HepG2 (cell line): ENCODE results near the gene RASGRP2. TPM values are rescaled to one million over a fixed set of nuclear protein-coding genes. Genes with fewer than 3 reads are reported as not detected.
A peak's percentile ranks its signal among the peaks of the same experiment; 100 is the strongest.

ENCODE experiments used
- ASH2L ChIP-seq: fragments of 300-600, 200-600 bp; sonication (generic); IDR thresholded peaks from 2 replicates; pipeline ENCODE4 v1.7.0; 2017; ENCODE audit warnings: low read depth, mild to moderate bottlenecking, moderate library complexity, mixed read lengths, low read length; ENCODE audit not compliant: insufficient read length
- ATM ChIP-seq: fragments of 450-650 bp; IDR thresholded peaks from 2 replicates; pipeline ENCODE4 v1.7.1; 2017; ENCODE audit warnings: mild to moderate bottlenecking, borderline replicate concordance
- CREB1 ChIP-seq, 2 experiments: fragments of 450-650 bp in 1 of 2; IDR thresholded peaks; 2 replicates each; pipeline ENCODE4 v1.6.1; 2016 to 2017; ENCODE audit warnings: control low read depth in 1 of 2, mild to moderate bottlenecking in 1 of 2, missing compliant biosample characterization in 1 of 2, missing genetic modification characterization in 1 of 2
- CREM ChIP-seq, 2 experiments: sonication (generic) in 1 of 2; formaldehyde crosslinking in 1 of 2; IDR thresholded peaks; 2 replicates each; pipeline versions ENCODE4 v1.4.0 to v1.6.1; 2016 to 2020; ENCODE audit warnings: antibody characterized with exemption in 1 of 2, mild to moderate bottlenecking in 1 of 2, missing genetic modification reagents in 1 of 2
- DNMT1 ChIP-seq: sonication (generic); formaldehyde crosslinking; IDR thresholded peaks from 2 replicates; pipeline ENCODE4 v1.5.1; 2020; ENCODE audit warnings: mild to moderate bottlenecking, missing genetic modification reagents
- DR1 ChIP-seq: sonication (generic); formaldehyde crosslinking; IDR thresholded peaks from 2 replicates; pipeline ENCODE4 v1.8.0; 2021; ENCODE audit warnings: mild to moderate bottlenecking, missing genetic modification reagents, inconsistent platforms
- HOXA5 ChIP-seq: sonication (generic); formaldehyde crosslinking; IDR thresholded peaks from 2 replicates; pipeline ENCODE4 v1.4.0; 2020; ENCODE audit warnings: missing genetic modification reagents
- KDM2A ChIP-seq: sonication (generic); formaldehyde crosslinking; IDR thresholded peaks from 2 replicates; pipeline ENCODE4 v1.4.0; 2020; ENCODE audit warnings: low read depth, missing genetic modification reagents, borderline replicate concordance
- MIXL1 ChIP-seq: IDR thresholded peaks from 2 replicates; pipeline ENCODE4 v1.6.1; 2016
- RFX5 ChIP-seq: IDR thresholded peaks from 2 replicates; pipeline ENCODE4 v1.6.1; 2011; ENCODE audit warnings: low read depth, low read length, improper control_type of control experiment
- TGIF2 ChIP-seq: IDR thresholded peaks from 2 replicates; pipeline ENCODE4 v1.6.1; 2016; ENCODE audit warnings: control low read depth, missing compliant biosample characterization
- ZFP36L1 ChIP-seq: sonication (generic); formaldehyde crosslinking; IDR thresholded peaks from 2 replicates; pipeline ENCODE4 v1.8.0; 2022; ENCODE audit warnings: mild to moderate bottlenecking, missing genetic modification reagents, moderate library complexity
- ZMYM4 ChIP-seq: sonication (generic); formaldehyde crosslinking; IDR thresholded peaks from 2 replicates; pipeline ENCODE4 v1.8.1; 2023; ENCODE audit warnings: mild to moderate bottlenecking, missing genetic modification reagents
- ZNF607 ChIP-seq: sonication (generic); formaldehyde crosslinking; IDR thresholded peaks from 2 replicates; pipeline ENCODE4 v1.5.1; 2020; ENCODE audit warnings: missing genetic modification reagents, mild to moderate bottlenecking, borderline replicate concordance
- ZNF788 ChIP-seq: sonication (generic); formaldehyde crosslinking; IDR thresholded peaks from 2 replicates; pipeline ENCODE4 v1.5.0; 2020; ENCODE audit warnings: mild to moderate bottlenecking, missing genetic modification reagents, borderline replicate concordance
- polyA plus RNA-seq, 8 experiments: library from polyadenylated mRNA; depleted of rRNA in 3 of 8; stranded (reverse) in 7 of 8; unstranded in 1 of 8; fragments of >200 nt; fragmentation: Illumina TruSeq in 4 of 8; extraction: Trizol in 4 of 8; gene quantifications; 2 replicates each; pipeline versions ENCODE4 v1.2.1 to v1.2.3, GENCODE V29; 2011 to 2016; ENCODE audit warnings: low read depth in 4 of 8, missing spikeins in 1 of 8, mixed read lengths in 1 of 8; ENCODE audit not compliant: insufficient read depth in 1 of 8
- total RNA-seq, 5 experiments: library from RNA; depleted of rRNA; stranded (reverse); fragments of >200 nt; fragmentation: Illumina TruSeq; extraction: Trizol; gene quantifications; 2 replicates each; pipeline ENCODE4 v1.2.3, GENCODE V29; 2016; ENCODE audit warnings: low read depth in 1 of 5
- TF ChIP-seq, protein P1 (sequence below): conservative IDR thresholded peaks from 2 replicates; pipeline ENCODE4 v1.6.1; 2018; ENCODE audit warnings: missing genetic modification reagents
- TF ChIP-seq, protein P2 (sequence below): sonication (generic); formaldehyde crosslinking; conservative IDR thresholded peaks from 2 replicates; pipeline ENCODE4 v1.5.0; 2020; ENCODE audit warnings: missing genetic modification reagents
- TF ChIP-seq, protein P3 (sequence below): IDR thresholded peaks from 2 replicates; pipeline ENCODE4 v1.6.1; 2016; ENCODE audit warnings: mild to moderate bottlenecking, missing biosample characterization, missing genetic modification reagents
- TF ChIP-seq, protein P4 (sequence below): IDR thresholded peaks from 2 replicates; pipeline ENCODE4 v1.6.1; 2016; ENCODE audit warnings: control low read depth
- TF ChIP-seq, protein P5 (sequence below): sonication (generic); formaldehyde crosslinking; IDR thresholded peaks from 2 replicates; pipeline ENCODE4 v1.9.0; 2021; ENCODE audit warnings: missing genetic modification reagents, borderline replicate concordance
- TF ChIP-seq, protein P6 (sequence below): IDR thresholded peaks from 2 replicates; pipeline ENCODE4 v1.6.1; 2016; ENCODE audit warnings: low read depth

RASGRP2 gene
- total and polyA plus RNA-seq, 2 of the 13 experiments (the other 11 are each of a cell fraction or from before 2014, with no cell fraction given), result 0.61 TPM; not detected in 1

DNA sequence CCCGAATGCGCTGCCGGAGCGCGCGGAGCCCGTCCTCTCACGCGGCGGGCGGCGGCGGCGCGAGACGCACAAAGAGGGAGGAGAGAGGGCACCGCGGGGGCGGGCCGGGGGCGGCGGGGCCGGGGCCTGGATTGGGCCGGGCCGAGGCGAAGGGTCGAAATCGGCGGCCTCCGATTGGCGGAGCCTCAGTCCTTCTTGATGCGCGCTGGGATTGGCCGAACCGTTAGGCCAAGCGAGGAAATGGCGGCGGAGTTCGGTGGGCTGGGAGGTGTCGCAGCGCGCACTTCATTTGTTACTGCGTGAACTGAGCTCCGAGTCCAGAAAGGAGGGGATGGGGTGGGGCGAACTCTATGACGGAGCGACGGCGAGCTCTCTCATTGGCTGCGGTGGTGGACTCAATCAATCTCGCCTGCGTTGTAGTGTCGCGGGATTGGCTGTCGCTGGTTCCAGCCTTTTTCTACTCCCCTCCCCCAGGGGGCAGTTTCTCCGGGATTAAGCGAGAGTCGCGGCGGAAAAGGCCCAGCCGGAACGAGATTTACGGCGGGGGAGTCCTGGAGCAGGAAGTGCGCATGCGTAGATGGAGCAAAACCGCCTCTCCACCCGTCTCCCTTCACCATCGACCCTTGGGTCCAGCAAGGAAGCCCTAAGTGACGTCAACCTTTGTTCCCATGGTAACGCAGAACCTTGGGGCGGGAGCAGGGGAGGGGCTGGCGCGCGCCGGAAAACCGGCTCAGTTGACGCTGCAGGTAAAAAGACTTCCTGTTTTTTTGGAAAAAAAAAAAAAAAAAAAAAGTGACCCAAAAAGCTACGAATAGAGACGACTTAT lies 34.7 kb upstream of the RASGRP2 start, which contains the start of gene SF1 (continued):
- 0 out of 2 replicates have a peak, but pooled peaks have one; percentile 15 for TF ChIP-seq HOXA5 (CRISPR knock-in tag)
- peak; percentile 65 for TF ChIP-seq ZMYM4 (CRISPR knock-in tag)
- TF ChIP-seq, protein P1, sequence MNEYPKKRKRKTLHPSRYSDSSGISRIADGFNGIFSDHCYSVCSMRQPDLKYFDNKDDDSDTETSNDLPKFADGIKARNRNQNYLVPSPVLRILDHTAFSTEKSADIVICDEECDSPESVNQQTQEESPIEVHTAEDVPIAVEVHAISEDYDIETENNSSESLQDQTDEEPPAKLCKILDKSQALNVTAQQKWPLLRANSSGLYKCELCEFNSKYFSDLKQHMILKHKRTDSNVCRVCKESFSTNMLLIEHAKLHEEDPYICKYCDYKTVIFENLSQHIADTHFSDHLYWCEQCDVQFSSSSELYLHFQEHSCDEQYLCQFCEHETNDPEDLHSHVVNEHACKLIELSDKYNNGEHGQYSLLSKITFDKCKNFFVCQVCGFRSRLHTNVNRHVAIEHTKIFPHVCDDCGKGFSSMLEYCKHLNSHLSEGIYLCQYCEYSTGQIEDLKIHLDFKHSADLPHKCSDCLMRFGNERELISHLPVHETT (CRISPR knock-in tag), result peak; percentile 81
- TF ChIP-seq ZNF788 (CRISPR knock-in tag), result peak; percentile 87; the same call in 1 of the 2 replicates
- peak; percentile 79; the same call in 1 of the 2 replicates for TF ChIP-seq DR1
- TF ChIP-seq ZNF607 (CRISPR knock-in tag), result no peak
- TF ChIP-seq, protein P2, sequence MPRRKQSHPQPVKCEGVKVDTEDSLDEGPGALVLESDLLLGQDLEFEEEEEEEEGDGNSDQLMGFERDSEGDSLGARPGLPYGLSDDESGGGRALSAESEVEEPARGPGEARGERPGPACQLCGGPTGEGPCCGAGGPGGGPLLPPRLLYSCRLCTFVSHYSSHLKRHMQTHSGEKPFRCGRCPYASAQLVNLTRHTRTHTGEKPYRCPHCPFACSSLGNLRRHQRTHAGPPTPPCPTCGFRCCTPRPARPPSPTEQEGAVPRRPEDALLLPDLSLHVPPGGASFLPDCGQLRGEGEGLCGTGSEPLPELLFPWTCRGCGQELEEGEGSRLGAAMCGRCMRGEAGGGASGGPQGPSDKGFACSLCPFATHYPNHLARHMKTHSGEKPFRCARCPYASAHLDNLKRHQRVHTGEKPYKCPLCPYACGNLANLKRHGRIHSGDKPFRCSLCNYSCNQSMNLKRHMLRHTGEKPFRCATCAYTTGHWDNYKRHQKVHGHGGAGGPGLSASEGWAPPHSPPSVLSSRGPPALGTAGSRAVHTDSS (CRISPR knock-in tag), result no peak
- 0 out of 2 replicates have a peak, but pooled peaks have one; percentile 41 for TF ChIP-seq ZFP36L1
- peak; percentile 89 for TF ChIP-seq CREB1 (IDR thresholded peaks at IDR 0.05)
- TF ChIP-seq CREB1 (CRISPR knock-in tag; IDR thresholded peaks at IDR 0.05), result peak; percentile 90
- 0 out of 2 replicates have a peak, but pooled peaks have one; percentile 35 for TF ChIP-seq KDM2A (CRISPR knock-in tag)
- TF ChIP-seq, protein P3, sequence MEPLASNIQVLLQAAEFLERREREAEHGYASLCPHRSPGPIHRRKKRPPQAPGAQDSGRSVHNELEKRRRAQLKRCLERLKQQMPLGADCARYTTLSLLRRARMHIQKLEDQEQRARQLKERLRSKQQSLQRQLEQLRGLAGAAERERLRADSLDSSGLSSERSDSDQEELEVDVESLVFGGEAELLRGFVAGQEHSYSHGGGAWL (CRISPR knock-in tag), result peak; percentile 41
- TF ChIP-seq ATM, result no peak
- peak; percentile 46 for TF ChIP-seq ASH2L
- TF ChIP-seq, protein P4, sequence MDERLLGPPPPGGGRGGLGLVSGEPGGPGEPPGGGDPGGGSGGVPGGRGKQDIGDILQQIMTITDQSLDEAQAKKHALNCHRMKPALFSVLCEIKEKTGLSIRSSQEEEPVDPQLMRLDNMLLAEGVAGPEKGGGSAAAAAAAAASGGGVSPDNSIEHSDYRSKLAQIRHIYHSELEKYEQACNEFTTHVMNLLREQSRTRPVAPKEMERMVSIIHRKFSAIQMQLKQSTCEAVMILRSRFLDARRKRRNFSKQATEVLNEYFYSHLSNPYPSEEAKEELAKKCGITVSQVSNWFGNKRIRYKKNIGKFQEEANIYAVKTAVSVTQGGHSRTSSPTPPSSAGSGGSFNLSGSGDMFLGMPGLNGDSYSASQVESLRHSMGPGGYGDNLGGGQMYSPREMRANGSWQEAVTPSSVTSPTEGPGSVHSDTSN (CRISPR knock-in tag), result peak; percentile 37; the same call in 1 of the 2 replicates
- TF ChIP-seq, protein P5, sequence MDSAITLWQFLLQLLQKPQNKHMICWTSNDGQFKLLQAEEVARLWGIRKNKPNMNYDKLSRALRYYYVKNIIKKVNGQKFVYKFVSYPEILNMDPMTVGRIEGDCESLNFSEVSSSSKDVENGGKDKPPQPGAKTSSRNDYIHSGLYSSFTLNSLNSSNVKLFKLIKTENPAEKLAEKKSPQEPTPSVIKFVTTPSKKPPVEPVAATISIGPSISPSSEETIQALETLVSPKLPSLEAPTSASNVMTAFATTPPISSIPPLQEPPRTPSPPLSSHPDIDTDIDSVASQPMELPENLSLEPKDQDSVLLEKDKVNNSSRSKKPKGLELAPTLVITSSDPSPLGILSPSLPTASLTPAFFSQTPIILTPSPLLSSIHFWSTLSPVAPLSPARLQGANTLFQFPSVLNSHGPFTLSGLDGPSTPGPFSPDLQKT (CRISPR knock-in tag), result no peak
- peak; percentile 10; the same call in 1 of the 2 replicates for TF ChIP-seq MIXL1 (CRISPR knock-in tag)
- TF ChIP-seq TGIF2 (CRISPR knock-in tag), result 0 out of 2 replicates have a peak, but pooled peaks have one; percentile 24
- TF ChIP-seq DNMT1 (CRISPR knock-in tag), result no peak
- peak; percentile 71 for TF ChIP-seq RFX5
- TF ChIP-seq CREM (IDR thresholded peaks at IDR 0.05), result peak; percentile 86
- TF ChIP-seq CREM (CRISPR knock-in tag; IDR thresholded peaks at IDR 0.05), result no peak
- TF ChIP-seq, protein P6, sequence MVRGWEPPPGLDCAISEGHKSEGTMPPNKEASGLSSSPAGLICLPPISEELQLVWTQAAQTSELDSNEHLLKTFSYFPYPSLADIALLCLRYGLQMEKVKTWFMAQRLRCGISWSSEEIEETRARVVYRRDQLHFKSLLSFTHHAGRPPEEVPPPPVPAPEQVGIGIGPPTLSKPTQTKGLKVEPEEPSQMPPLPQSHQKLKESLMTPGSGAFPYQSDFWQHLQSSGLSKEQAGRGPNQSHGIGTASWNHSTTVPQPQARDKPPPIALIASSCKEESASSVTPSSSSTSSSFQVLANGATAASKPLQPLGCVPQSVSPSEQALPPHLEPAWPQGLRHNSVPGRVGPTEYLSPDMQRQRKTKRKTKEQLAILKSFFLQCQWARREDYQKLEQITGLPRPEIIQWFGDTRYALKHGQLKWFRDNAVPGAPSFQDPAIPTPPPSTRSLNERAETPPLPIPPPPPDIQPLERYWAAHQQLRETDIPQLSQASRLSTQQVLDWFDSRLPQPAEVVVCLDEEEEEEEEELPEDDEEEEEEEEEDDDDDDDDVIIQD (CRISPR knock-in tag), result 0 out of 2 replicates have a peak, but pooled peaks have one; percentile 9
